K562 (cell line): ENCODE measurements around the gene FBP2. TPM values are rescaled to one million over a fixed set of nuclear protein-coding genes. Genes with fewer than 3 reads are reported as not detected.

Experiments used
- CLOCK ChIP-seq: fragments of 250-450 bp; sonication (Bioruptor Pico); IDR thresholded peaks from 2 replicates; pipeline ENCODE4 v1.4.0; 2020; ENCODE audit warnings: mild to moderate bottlenecking, moderate library complexity, borderline replicate concordance
- E2F3 ChIP-seq: fragments of 250-450 bp; sonication (Bioruptor Pico); IDR thresholded peaks from 2 replicates; pipeline ENCODE4 v1.4.0; 2020; ENCODE audit warnings: mild to moderate bottlenecking
- ESRRB ChIP-seq: fragments of 250-450 bp; sonication (Bioruptor Pico); IDR thresholded peaks from 2 replicates; pipeline ENCODE4 v1.5.0; 2020; ENCODE audit warnings: mild to moderate bottlenecking, moderate library complexity, borderline replicate concordance
- EWSR1 ChIP-seq: fragments of 450-650 bp; IDR thresholded peaks from 2 replicates; pipeline ENCODE4 v1.6.1; 2018; ENCODE audit warnings: borderline replicate concordance, mild to moderate bottlenecking, low read depth, moderate library complexity; ENCODE audit not compliant: partially characterized antibody
- HINFP ChIP-seq: fragments of 450-650 bp; conservative IDR thresholded peaks from 2 replicates; pipeline ENCODE4 v1.6.1; 2016; ENCODE audit warnings: missing genetic modification characterization, low read depth, mild to moderate bottlenecking, control low read depth, missing compliant biosample characterization
- MCM5 ChIP-seq: fragments of 450-650 bp; IDR thresholded peaks from 2 replicates; pipeline ENCODE4 v1.6.1; 2016; ENCODE audit warnings: low read depth
- NFATC3 ChIP-seq: fragments of 450-650 bp; IDR thresholded peaks from 2 replicates; pipeline ENCODE4 v1.6.1; 2017; ENCODE audit warnings: mild to moderate bottlenecking
- SREBF1 ChIP-seq: fragments of 150-350 bp; IDR thresholded peaks from 2 replicates; pipeline ENCODE4 v1.6.1; 2014; ENCODE audit warnings: antibody characterized with exemption, low read depth, low read length, borderline replicate concordance
- TFAM ChIP-seq: fragments of 250-450 bp; sonication (Bioruptor Pico); conservative IDR thresholded peaks from 2 replicates; pipeline ENCODE4 v1.5.0; 2021; ENCODE audit warnings: mild to moderate bottlenecking, moderate library complexity
- THAP12 ChIP-seq: fragments of 250-450 bp; sonication (Bioruptor Pico); IDR thresholded peaks from 2 replicates; pipeline ENCODE4 v1.9.0; 2021; ENCODE audit warnings: mild to moderate bottlenecking, inconsistent platforms
- TRIM25 ChIP-seq: fragments of 450-650 bp; IDR thresholded peaks from 2 replicates; pipeline ENCODE4 v1.7.0; 2016; ENCODE audit warnings: borderline replicate concordance
- ZBTB26 ChIP-seq: fragments of 450-650 bp; formaldehyde crosslinking; IDR thresholded peaks from 2 replicates; pipeline ENCODE4 v1.4.0; 2022; ENCODE audit warnings: missing genetic modification characterization
- ZBTB49 ChIP-seq: sonication (generic); formaldehyde crosslinking; IDR thresholded peaks from 2 replicates; pipeline ENCODE4 v1.8.0; 2022; ENCODE audit warnings: missing genetic modification reagents, mild to moderate bottlenecking, borderline replicate concordance
- polyA plus RNA-seq, 8 experiments: library from polyadenylated mRNA; depleted of rRNA in 4 of 8; stranded (reverse) in 5 of 8; unstranded in 3 of 8; fragments of >200 nt; fragmentation: Nextera tagmentation in 2 of 8; fragmentation: Illumina TruSeq in 1 of 8; extraction: Ambion mirVana in 2 of 8; extraction: Trizol in 1 of 8; gene quantifications; 2 replicates each; pipeline versions ENCODE4 v1.2.1 to v1.2.3, GENCODE V29; 2011 to 2014; ENCODE audit warnings: inconsistent platforms in 1 of 8, missing spikeins in 1 of 8
- total RNA-seq, 7 experiments: library from RNA; depleted of rRNA in 6 of 7; stranded (reverse); fragments of >200 nt in 6 of 7; fragmentation: Illumina TruSeq in 2 of 7; extraction: Trizol in 2 of 7; gene quantifications; 2 replicates each; pipeline versions ENCODE4 v1.2.1 to v1.2.3, GENCODE V29; 2011 to 2021; ENCODE audit warnings: low replicate concordance in 1 of 7

FBP2 gene
- total and polyA plus RNA-seq, 9 of the 15 experiments (the other 6 are each of a cell fraction or from before 2014, with no cell fraction given), result 0.06 TPM; not detected in 7

- no peak for TF ChIP-seq TRIM25
- no peak for TF ChIP-seq ZBTB49
- no peak for TF ChIP-seq ESRRB
- no peak for TF ChIP-seq SREBF1
- no peak for TF ChIP-seq ZBTB26 (CRISPR knock-in tag)
- no peak for TF ChIP-seq MCM5
- TF ChIP-seq NFATC3, result no peak
- TF ChIP-seq HINFP (tag), result no peak
- no peak for TF ChIP-seq TFAM (CRISPR knock-in tag)
- TF ChIP-seq CLOCK (CRISPR knock-in tag), result no peak
- no peak for TF ChIP-seq THAP12 (CRISPR knock-in tag)
- TF ChIP-seq EWSR1, result no peak
- TF ChIP-seq E2F3 (CRISPR knock-in tag), result no peak
These were observed 38.9 kb downstream of the FBP2 start, which contains the start of gene PCAT7 (continued) for GRCh38 chr9:94554439-94555331.
